Measurements from ENCODE around the gene PGLYRP4. TPM values are rescaled to one million over a fixed set of nuclear protein-coding genes. Genes with fewer than 3 reads are reported as not detected.

Gene PGLYRP4
- total RNA-seq, 1 donor, result not detected

DNA sequence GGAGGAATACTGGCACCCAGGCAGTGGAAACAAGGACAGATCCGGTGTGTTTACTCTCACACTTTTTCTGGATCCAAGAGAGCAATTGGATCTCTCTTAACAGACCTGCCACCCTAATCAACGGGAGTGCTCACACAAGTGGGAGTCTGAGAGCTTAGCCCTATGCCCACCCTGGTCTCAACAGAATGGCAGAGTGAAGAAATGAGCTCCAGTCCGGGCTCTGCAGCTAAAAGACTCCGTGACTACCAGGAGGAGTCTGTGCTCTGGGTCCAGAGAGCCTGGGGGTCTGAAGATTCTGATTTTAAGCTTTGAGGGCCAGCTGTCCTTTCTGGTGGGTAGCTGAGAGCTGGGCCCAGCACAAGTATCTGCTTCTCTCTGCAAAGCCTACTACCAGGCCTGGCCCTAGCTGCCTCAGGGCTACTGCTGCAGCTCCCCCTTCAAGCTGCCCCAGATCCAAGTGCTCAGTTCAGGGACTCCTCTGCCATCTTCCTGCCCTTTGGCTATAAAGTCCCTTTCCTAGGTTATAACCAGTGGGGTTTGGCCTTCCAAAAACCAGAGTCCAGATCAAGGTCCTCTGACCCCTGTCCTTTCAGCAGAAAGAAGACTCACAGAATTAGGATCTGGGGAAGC is 13.0 kb upstream of the PGLYRP4 start:
- DNase-seq (ENCODE audit: low read depth), result no peak
- no peak overlapping the region for H3K4me3 ChIP-seq (ENCODE audit: low read depth, low read length)
- TF ChIP-seq, protein P1, sequence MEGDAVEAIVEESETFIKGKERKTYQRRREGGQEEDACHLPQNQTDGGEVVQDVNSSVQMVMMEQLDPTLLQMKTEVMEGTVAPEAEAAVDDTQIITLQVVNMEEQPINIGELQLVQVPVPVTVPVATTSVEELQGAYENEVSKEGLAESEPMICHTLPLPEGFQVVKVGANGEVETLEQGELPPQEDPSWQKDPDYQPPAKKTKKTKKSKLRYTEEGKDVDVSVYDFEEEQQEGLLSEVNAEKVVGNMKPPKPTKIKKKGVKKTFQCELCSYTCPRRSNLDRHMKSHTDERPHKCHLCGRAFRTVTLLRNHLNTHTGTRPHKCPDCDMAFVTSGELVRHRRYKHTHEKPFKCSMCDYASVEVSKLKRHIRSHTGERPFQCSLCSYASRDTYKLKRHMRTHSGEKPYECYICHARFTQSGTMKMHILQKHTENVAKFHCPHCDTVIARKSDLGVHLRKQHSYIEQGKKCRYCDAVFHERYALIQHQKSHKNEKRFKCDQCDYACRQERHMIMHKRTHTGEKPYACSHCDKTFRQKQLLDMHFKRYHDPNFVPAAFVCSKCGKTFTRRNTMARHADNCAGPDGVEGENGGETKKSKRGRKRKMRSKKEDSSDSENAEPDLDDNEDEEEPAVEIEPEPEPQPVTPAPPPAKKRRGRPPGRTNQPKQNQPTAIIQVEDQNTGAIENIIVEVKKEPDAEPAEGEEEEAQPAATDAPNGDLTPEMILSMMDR (IDR thresholded peaks at IDR 0.05; ENCODE audit: insufficient read depth, low read length), result no peak

GRCh38 chr1:153360592-153361479 is 12.2 kb upstream of the PGLYRP4 start:
- TF ChIP-seq, protein P1 (IDR thresholded peaks at IDR 0.05; ENCODE audit: insufficient read depth, low read length), result no peak
- no peak for DNase-seq (ENCODE audit: low read depth)
- H3K4me3 ChIP-seq (ENCODE audit: low read depth, low read length), result no peak overlapping the region

GRCh38 chr1:153360190-153360589 is 11.5 kb upstream of the PGLYRP4 start:
- no peak for DNase-seq (ENCODE audit: low read depth)
- H3K4me3 ChIP-seq (ENCODE audit: low read depth, low read length), result no peak overlapping the region
- TF ChIP-seq, protein P1 (IDR thresholded peaks at IDR 0.05; ENCODE audit: insufficient read depth, low read length), result no peak

DNA sequence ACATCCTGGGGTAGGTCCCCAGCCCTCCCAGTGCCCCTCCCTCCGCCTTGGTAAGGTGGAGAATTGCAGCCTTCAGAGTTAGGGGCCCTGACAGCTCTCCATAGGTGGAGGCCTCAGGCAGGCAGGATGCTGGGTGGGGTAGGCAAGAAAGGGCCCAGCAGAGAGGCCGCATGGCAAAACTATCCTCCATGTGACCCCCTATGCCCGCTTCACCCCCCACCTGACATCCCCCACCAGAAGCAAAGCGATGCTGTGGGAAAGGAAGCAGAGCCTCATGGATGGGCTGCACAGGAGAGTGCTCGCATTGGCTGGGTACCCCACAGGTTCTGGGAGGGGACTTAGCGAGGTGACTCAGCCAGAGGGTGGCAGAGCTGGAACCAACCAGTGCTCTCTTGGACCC is 10.6 kb upstream of the PGLYRP4 start:
- no peak for DNase-seq (ENCODE audit: low read depth)
- TF ChIP-seq, protein P1 (IDR thresholded peaks at IDR 0.05; ENCODE audit: insufficient read depth, low read length), result no peak
- no peak overlapping the region for H3K4me3 ChIP-seq (ENCODE audit: low read depth, low read length)

DNA sequence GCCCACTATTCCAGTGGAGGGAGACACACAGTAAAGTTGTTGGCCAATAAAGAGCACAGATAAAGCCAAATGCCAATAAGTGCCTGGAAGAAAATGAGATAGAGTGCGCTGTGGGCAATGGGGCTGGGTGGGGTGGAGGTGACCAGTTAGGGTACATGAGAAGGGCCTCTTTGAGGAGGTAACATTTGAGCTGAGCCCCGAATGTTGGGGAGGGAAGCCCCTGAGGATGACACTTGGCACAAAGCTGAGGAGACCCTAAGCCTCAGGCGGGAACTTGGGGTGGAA is 10.0 kb upstream of the PGLYRP4 start:
- no peak overlapping the region for H3K4me3 ChIP-seq (ENCODE audit: low read depth, low read length)
- TF ChIP-seq, protein P1 (IDR thresholded peaks at IDR 0.05; ENCODE audit: insufficient read depth, low read length), result no peak

DNA sequence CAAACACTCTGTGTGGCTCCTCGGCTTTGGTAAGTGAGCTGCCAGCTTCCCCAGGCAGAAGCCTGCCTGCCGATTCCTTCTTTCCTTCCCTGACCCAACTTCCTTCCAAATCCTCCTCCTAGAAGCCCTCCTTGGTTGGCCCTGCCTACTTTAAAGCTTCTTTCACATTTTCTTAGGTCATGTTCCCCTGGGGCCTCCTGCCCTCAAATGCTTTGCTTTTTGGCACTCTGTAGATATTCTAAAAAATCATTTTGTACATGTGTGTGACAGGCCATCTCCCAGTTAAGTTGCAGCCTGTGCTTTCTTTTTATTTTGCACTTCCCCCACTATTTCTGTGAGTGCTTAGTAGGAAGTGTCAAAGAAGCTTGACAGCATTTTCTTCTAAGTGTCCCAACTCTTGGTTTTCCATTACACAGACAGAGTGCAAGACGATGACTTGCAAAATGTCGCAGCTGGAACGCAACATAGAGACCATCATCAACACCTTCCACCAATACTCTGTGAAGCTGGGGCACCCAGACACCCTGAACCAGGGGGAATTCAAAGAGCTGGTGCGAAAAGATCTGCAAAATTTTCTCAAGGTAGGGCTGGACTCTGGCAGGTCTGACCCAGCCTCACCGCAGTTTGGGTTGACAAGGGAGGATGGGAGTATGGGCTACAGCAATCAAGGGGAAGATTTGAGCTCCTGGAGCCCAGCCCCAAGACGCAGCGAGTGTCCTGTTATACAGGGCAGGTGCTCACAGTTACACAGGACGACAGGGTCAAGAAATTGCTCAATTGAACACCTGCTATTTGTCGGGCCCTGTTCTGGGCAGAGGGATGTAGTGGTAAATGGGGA is 9.4 kb upstream of the PGLYRP4 start, which contains the start of gene S100A9:
TSS of gene S100A9 (plus strand) at position 2 of the 838 bp plus-strand sequence. CDS start at position 432, 430 bp downstream.
- no peak for DNase-seq (ENCODE audit: low read depth)
- TF ChIP-seq, protein P1 (IDR thresholded peaks at IDR 0.05; ENCODE audit: insufficient read depth, low read length), result no peak
- H3K4me3 ChIP-seq (ENCODE audit: low read depth, low read length), result no peak within 1 kb of the TSS

More for the DNA sequence above, 10.0 kb upstream of the PGLYRP4 start:
- DNase-seq (ENCODE audit: low read depth), result no peak

Measured in fibroblast of the aortic adventitia (primary cell).